ENCODE results near the gene LPP.

Gene LPP

DNA sequence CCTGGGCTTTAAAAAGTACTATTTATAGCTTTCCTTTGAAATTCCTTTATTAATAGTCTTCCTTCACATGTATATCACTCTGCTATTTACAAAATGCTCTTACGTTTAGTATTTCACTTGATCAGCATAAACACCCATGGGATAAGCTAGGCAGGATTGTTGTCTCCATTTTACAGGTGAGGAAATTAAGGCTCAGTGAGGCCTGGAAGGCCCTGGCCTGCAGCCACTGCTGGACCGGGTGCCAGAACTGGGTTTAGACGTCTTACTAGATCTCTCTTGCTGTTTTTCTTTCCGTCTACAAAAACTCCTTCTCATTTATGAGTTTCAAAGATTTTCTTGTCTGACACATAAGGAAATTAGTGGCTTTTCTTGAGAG lies 236.4 kb downstream of the LPP start:
- in situ Hi-C loops (cut with HindIII; ENCODE audit: low pct_ligation_motif_present, low pct_unique_long_range_greater_than_20kb, low sequenced_read_pairs): no loop called here

DNA sequence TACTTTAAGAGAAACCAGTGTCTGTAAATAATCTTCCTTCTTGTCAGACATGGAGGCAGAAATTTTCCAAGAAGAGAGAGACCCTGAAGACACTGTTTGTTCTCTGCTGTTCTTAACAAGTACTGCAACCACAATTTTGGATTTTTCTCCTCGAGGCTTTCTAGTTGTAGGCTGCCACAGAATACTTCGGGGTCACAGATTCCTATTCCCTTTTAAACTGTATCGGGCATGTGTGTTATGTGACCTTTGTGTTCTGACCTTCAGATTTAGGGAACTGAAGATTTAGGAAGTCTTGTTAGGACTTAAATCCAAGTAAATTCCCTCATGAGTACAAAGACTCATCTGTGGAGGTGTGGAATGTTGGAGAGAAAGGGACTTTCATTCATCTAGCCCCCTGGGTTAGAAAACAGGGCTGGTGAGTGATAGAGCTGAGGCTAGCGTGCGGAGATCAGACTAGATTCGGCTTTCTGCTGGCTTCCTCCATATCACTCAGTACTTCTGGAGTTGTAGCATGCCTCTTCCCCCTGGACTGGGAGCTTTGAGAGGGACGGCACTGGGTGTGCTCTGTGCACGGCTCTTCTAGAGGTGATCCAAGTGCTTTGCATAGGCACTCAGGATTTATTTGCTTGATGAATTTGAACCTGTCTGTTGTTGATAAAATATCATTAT lies 237.0 kb downstream of the LPP start:
- in situ Hi-C loops (cut with HindIII; ENCODE audit: low pct_ligation_motif_present, low pct_unique_long_range_greater_than_20kb, low sequenced_read_pairs): no loop called here
- no peak for DNase-seq

More for the DNA sequence above, 236.4 kb downstream of the LPP start:
- DNase-seq: no peak

DNA sequence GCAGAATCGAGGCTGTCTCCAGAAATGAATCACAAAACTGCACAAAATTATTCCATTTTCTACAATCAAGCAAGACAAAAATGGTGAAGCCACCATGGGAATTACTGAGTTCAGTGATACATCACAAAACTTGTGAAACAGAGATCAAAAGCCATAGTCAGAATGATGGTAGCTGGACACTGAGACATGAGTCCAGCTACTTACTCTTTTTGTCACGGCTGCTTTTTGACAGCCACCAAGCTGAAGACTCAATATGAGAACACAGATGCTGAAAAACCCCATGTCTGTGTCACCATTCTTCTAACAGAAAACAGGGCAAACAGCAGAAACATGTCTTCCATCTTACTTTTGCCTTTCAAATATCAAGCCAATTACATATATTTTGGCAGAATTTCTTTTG lies 237.6 kb downstream of the LPP start:
- in situ Hi-C loops (cut with HindIII; ENCODE audit: low pct_ligation_motif_present, low pct_unique_long_range_greater_than_20kb, low sequenced_read_pairs): no loop called here

DNA sequence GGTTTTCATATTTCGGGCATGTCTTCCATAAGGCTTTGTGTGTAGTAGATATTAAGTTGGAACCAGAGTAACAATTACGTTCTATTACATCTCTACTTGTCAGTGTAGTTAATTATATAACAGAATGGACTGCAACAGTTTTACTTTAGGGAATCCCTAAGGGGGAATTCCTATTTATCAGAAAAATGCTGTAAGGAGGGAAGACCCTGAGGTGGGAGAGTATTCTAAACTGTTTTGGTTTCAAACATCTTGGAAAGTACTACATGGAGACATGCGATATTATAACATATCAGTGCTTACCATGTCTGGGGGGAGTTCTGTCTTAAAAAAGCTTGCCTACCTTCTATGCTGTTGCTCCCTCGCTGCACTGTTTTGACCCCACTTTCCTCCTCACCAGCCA lies 238.1 kb downstream of the LPP start:
- DNase-seq: no peak
- in situ Hi-C loops (cut with HindIII; ENCODE audit: low pct_ligation_motif_present, low pct_unique_long_range_greater_than_20kb, low sequenced_read_pairs): no loop called here

More for the DNA sequence above, 237.6 kb downstream of the LPP start:
- DNase-seq: no peak

DNA sequence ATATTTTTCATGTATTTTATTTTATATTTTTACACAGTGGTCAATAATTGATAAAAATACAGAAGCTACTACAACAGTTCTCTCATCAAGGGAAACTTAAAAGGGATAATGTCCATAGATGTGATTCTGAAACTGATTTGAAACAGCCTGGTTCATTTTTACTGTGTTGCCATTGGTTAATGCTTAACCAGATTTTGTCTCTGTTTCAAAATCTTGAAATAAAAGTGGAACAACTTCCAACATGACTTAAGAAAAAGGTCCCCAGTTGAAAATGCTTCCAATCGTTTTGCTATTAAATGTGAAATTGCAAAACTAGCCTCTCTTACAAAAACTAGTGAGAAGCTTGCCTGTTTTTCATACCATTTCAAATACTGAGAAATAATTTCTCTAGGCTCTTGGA lies 240.7 kb downstream of the LPP start:
- in situ Hi-C loops (cut with HindIII; ENCODE audit: low pct_ligation_motif_present, low pct_unique_long_range_greater_than_20kb, low sequenced_read_pairs): no loop called here
- peak; percentile 19 for DNase-seq

DNA sequence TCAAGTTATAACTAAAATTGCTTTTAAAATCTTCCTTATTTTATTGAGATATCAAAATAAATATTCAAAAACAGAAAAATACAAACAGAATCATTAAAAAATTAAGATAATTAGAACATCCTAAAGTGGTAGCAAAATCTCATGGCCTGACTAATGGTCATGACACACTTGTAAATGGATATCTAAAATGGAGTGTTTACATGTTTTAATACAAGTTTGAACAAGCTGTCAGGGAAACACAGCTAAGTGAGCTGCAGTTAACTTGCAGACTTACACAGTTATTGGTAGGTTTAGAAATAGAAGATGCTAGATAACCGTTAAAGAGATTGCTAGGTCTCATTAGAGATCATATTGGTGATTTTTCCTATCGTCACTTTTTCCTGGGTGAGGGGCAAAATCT lies 242.3 kb downstream of the LPP start:
- DNase-seq: no peak
- in situ Hi-C loops (cut with HindIII; ENCODE audit: low pct_ligation_motif_present, low pct_unique_long_range_greater_than_20kb, low sequenced_read_pairs): no loop called here

DNA sequence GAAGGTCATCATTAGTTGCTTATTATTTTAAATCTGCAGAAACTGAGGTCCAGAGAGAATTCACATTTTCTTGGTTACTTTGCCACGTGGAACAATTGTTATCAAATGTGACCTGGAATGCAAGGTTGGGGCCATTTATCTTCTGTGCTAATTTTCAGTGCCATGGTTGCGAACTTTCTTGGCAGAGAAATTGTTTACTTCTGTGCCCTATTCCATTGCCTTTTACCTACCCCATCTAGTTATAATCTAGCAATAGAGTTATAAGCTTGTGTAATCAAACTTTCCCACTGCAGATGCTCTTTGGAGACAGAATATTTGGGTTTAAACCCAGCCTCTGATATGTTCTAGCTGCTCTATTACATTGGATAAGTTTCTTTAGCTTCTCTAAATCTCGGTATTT lies 242.9 kb downstream of the LPP start:
- in situ Hi-C loops (cut with HindIII; ENCODE audit: low pct_ligation_motif_present, low pct_unique_long_range_greater_than_20kb, low sequenced_read_pairs): no loop called here

DNA sequence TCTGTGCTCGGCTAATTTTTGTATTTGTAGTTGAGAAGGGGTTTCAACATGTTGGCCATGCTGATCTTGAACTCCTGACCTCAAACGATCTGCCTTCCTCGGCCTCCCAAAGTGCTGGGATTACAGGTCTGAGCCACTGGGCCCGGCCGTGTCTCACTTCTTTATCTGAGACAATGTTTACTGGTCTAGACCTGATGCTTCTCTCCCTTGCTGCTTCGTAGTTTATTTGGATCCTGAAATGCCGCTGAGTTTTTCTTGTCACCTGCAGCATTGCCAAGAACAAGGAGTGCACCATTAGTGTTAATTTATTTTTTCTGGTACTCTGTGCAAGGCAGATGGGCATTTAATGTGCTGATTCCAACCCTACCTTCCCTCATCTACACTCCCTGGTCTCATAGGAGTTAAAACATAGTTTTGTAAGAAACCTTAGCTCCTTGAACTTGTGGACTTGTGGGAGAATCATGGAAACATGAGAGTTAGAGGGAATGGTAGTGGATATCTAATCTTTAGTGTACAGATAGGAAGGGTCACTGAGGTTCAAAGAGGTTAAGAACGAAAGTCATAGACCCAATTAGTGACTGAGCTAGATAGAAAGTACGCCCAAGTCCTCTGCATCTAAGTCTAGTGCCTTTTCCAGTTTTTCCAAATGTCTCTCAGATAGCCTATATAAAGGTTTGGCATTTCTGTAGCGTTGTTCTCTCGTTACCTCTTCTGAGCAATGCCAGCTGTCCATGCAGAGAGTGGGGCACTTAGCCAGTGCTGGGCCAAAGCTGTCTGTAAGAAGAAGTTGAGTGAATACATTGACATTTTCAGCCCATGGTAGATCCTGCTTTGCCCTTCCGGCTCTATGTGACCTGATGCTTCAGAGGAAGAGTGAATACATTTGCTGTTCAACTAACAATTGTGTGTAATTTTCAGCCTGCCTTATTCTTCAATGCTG lies 244.1 kb downstream of the LPP start:
- in situ Hi-C loops (cut with HindIII; ENCODE audit: low pct_ligation_motif_present, low pct_unique_long_range_greater_than_20kb, low sequenced_read_pairs): no loop called here
- no peak for DNase-seq

More for the DNA sequence above, 242.9 kb downstream of the LPP start:
- DNase-seq: no peak

DNA sequence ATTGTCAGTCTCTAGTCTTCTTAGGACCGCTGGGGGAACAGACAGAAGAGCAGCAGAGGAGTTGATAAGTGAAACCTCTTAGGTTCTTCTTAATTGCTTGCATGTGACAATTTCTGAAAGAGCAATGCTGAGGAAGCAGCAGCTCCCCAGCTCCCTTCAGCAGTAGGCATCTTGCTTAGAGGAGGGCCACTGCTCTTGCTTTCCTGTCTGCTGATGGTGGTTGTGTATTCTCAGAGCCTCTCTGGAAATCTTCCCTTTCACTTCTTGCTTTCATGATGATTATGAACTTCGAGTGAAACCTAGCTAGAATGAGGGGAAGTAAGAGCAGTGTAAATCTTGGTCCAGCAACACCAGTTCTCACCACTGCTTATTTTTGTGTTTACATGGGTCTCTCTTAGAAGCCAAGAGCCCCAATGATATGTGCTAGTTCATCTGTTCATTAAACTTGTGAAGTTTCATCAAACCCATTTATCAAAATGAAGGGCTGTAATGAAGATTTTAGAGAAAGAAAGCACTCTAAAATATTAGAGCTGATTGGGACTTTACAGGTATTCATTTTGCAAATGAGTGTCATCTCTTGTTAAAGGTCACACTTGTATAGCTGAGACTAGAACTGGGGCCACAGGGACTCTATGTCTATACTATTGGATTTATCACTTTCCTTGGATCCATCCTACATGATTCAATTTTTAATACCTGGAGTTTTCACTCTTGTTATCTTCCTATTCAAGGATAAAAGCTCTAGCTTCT lies 246.7 kb downstream of the LPP start:
- DNase-seq: no peak

DNA sequence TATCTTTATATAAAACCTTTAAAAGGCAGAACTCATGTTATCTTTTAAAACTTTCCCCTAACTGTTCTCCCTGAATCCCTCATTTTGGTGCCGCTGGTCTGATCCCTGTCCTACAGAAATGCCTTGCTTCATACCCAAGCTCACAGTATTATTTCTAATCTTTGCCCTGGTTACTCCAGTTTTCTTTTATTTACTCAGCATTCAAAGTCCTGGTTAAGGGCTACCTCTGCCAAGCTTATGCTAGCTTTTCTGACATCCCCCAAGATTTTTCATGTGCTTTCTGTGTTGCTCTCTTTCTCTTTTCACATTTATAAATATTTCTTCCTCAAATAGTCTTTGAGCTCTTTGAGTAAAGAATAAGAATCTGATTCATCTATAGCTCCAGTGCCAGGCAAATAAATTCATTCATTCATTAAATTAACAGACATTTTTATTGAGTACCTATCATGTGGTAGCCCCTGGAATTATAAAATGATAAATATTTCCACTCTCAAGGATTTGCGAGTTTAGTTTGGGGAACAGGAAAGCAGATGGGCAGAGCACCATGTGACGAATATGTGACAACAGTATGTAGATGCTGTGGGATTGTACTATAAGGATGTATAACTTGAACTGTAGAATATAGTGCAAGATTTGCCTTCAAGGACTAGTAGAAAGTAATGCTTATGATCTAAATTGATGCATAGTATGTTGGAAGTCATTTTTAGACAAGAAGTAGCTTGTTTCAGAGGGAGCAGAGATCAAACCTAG lies 247.5 kb downstream of the LPP start:
- in situ Hi-C loops (cut with HindIII; ENCODE audit: low pct_ligation_motif_present, low pct_unique_long_range_greater_than_20kb, low sequenced_read_pairs): no loop called here
- DNase-seq: no peak

More for the DNA sequence above, 246.7 kb downstream of the LPP start:
- in situ Hi-C loops (cut with HindIII; ENCODE audit: low pct_ligation_motif_present, low pct_unique_long_range_greater_than_20kb, low sequenced_read_pairs): no loop called here

DNA sequence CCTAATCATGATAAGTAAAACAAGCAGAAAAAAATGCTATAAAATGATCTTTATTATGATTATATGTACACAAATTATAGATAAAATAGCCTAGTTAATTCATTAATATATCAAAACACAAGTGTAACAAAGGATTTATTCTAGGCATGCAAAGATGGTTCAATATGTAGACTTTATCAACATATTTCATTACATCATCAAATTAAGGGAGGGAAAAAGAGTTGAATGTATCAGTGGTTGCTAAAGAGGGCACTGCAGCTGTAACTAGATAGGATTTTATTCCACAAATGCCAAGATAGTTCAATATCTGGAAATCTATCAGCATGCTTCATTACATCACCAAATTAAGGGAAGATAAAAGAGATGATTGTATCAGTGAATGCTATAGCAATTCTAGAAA lies 248.3 kb downstream of the LPP start:
- in situ Hi-C loops (cut with HindIII; ENCODE audit: low pct_ligation_motif_present, low pct_unique_long_range_greater_than_20kb, low sequenced_read_pairs): no loop called here
- no peak for DNase-seq

DNA sequence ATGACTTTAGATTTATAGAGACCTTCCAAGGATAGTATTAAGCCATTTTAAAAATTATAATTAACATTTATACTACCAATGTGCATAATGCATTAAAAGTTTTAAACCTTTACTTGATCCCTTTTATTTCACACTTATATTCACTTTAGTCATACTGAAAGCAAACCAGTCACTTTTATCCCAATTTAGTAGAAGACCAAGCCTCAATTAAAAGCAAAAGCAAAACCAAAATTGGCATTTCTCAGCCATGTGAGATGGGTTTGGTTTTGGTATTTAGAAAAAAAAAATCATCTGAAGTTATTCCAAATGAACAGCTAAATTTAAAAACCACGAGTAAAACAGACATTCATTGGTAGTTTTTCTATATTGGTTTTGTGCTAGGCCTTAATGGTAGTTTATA lies 249.4 kb downstream of the LPP start:
- in situ Hi-C loops (cut with HindIII; ENCODE audit: low pct_ligation_motif_present, low pct_unique_long_range_greater_than_20kb, low sequenced_read_pairs): no loop called here
- no peak for DNase-seq

DNA sequence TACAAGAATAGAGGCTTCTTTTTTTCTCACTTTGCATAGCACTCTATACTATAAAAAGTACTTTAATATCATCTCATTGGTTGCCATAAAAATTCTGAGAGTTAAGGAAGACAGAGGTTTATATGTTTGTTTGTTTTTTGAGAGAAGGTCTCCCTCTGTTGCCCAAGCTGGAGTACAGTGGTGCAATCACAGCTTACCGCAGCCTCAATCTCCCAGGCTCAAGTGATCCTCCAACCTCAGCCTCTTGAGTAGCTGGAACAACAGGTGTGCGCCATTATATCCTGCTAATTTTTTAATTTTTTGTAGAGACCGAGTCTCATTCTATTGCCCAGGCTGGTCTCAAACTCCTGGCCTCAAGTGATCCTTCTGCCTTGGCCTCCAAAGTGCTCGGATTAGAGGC lies 250.2 kb downstream of the LPP start:
- no peak for DNase-seq
- in situ Hi-C loops (cut with HindIII; ENCODE audit: low pct_ligation_motif_present, low pct_unique_long_range_greater_than_20kb, low sequenced_read_pairs): no loop called here

DNA sequence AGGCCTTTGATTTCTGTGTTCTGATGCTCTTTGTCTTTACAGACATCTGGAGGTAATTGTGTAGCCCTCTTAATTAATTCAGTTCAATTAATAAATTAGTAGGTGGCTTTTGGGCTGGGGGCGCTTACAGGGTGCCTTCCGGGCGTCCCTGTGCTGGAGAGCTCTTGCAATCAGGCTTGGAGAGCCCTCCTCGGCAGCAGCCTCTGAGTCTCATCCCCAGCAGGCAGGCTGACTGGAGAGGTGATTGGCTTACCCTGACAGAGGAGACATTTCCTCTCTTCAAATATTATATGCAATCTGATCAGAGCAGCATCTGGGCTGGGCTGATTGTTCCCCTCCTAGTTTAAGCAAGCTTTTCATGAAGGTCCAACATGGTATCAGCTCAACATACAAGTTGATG lies 250.7 kb downstream of the LPP start:
- in situ Hi-C loops (cut with HindIII; ENCODE audit: low pct_ligation_motif_present, low pct_unique_long_range_greater_than_20kb, low sequenced_read_pairs): no loop called here
- no peak for DNase-seq

DNA sequence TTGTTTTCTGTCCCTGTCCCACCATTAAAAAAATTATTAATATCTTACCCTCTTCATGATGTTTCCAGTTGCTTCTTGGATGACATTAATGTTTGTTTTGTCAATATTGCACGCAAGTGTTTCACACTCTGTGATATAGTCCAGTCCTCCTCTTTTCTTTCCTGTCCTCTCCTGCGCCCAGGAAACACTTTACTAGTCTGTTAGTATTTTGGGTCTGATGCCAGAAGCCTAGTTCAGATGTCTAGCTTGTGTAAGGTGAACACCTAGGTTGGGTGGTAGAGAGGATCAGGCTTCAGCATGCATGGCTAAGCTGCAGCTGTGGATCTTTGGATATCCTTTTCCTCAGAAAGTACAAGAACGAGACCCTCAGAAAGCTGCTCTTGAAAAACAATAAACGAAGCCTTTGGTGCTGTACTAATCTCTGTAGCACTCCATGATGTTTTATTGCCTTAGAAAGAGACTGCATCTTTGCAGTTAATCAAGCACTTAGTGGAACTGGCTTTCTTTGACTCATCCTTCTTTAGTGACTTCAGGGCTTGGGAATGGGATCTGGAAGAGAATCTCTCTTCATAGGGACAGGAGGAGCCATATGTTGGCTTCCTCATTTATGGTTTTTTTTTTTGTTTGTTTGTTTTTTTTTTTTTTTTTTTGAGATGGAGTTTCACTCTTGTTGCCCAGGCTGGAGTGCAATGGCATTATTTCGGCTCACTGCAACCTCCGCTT lies 253.4 kb downstream of the LPP start:
- no peak for DNase-seq
- in situ Hi-C loops (cut with HindIII; ENCODE audit: low pct_ligation_motif_present, low pct_unique_long_range_greater_than_20kb, low sequenced_read_pairs): no loop called here

DNA sequence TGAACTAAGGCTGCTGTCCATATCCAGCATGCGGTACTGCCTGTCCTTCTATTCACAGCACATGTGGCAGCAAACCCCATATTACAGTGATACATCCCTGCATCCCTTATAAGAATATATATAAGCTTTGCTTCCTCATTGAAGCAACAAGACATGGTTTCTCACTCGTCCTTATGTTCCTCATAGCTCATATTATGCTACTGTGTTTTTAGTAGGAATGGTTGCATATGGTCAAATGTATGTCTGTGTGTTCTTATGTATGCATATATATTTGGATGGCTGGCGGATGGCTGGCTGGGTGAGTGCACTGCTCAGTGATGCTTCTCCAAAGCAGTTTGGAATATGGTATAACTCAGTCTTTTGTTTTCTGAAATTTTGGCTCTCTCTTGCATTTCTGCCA lies 254.9 kb downstream of the LPP start:
- in situ Hi-C loops (cut with HindIII; ENCODE audit: low pct_ligation_motif_present, low pct_unique_long_range_greater_than_20kb, low sequenced_read_pairs): no loop called here
- DNase-seq: no peak

DNA sequence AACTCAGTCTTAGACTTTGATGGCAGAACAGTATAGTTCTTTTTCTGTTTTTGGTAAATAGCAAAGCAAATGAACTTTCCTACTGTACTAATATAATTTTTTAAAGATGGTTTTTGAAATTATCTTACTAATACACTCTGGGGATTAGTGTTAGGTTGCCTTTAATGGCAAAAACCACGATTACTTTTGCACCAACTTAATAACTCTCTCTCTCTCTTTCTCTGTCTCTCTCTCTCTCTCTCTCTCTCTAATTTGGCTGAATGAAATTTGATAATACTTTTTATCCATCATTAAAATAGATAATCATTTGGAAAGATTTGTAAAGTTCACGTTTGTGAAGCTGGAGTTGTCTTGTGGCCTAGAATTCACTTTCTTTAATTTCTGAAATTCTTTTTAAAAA lies 257.8 kb downstream of the LPP start:
- in situ Hi-C loops (cut with HindIII; ENCODE audit: low pct_ligation_motif_present, low pct_unique_long_range_greater_than_20kb, low sequenced_read_pairs): no loop called here

DNA sequence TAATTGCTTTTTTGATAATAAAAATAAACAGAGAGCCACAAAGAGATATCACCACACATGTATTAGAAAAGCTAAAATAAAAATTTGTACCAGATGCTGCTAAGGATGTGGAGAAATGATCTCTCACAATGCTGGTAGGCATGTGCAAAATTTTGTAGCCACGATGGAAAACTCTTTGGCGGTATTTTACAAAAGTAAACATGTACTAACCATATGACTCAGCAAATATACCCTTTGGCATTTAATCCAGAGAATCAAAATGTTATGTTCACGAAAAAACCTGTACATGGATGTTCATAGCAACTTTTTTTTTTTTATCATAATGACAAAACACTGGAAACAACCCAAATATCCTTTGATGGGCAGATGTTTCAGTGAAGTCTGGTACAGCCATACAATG lies 261.2 kb downstream of the LPP start:
- in situ Hi-C loops (cut with HindIII; ENCODE audit: low pct_ligation_motif_present, low pct_unique_long_range_greater_than_20kb, low sequenced_read_pairs): no loop called here

More for the DNA sequence above, 257.8 kb downstream of the LPP start:
- DNase-seq: no peak

More for the DNA sequence above, 261.2 kb downstream of the LPP start:
- no peak for DNase-seq

Data from ACHN (cell line).